Hepatic stellate cell (primary cell): ENCODE data around the gene PTTG2.
"Not testable (repeated sequence)": the region's sequence is repeated elsewhere in the genome, so short reads cannot be mapped to it uniquely, and the experiment has no call there.

Experiments
- DNase-seq: peaks from one replicate; pipeline ENCODE4 v3.0.0; 2011; ENCODE audit warnings: low spot score

The PTTG2 gene

GRCh38 chr4:37956941-37957340 is 3.3 kb upstream of the PTTG2 start:
- DNase-seq: no peak

- DNase-seq: no peak
Measured at GRCh38 chr4:37958932-37959331, 1.3 kb upstream of the PTTG2 start.

- DNase-seq: no peak
Measured at GRCh38 chr4:37960679-37961450, 667 bp downstream of the PTTG2 start.

- no peak for DNase-seq
Measured at GRCh38 chr4:37964734-37965457, 4.7 kb downstream of the PTTG2 start.

- no peak for DNase-seq
Measured at GRCh38 chr4:37966044-37966443, 5.8 kb downstream of the PTTG2 start.

GRCh38 chr4:37967736-37968135 is 7.5 kb downstream of the PTTG2 start:
- peak; percentile 25 for DNase-seq

GRCh38 chr4:37968747-37969146 is 8.5 kb downstream of the PTTG2 start:
- no peak for DNase-seq

GRCh38 chr4:37970702-37971101 is 10.5 kb downstream of the PTTG2 start:
- DNase-seq: peak; percentile 38

- no peak for DNase-seq
Measured at GRCh38 chr4:37971202-37971601, 11.0 kb downstream of the PTTG2 start.

- peak; percentile 41 for DNase-seq
Measured at GRCh38 chr4:37973441-37973840, 13.2 kb downstream of the PTTG2 start.

- DNase-seq: not testable (repeated sequence)
Measured at GRCh38 chr4:37975321-37975822, 15.2 kb downstream of the PTTG2 start.

- DNase-seq: no peak
Measured at GRCh38 chr4:37976507-37976906, 16.3 kb downstream of the PTTG2 start.

- DNase-seq: peak; percentile 65
Measured at GRCh38 chr4:37976991-37977470, 16.8 kb downstream of the PTTG2 start.

GRCh38 chr4:37977471-37978247 is 17.5 kb downstream of the PTTG2 start:
- DNase-seq: peak; percentile 78

- no peak for DNase-seq
Measured at GRCh38 chr4:37978248-37978924, 18.2 kb downstream of the PTTG2 start.

- no peak for DNase-seq
Measured at GRCh38 chr4:37980246-37980645, 20.0 kb downstream of the PTTG2 start.

GRCh38 chr4:37981425-37981824 is 21.2 kb downstream of the PTTG2 start:
- DNase-seq: no peak

GRCh38 chr4:37981844-37982720 is 21.9 kb downstream of the PTTG2 start:
- peak; percentile 52 for DNase-seq

- DNase-seq: no peak
Measured at GRCh38 chr4:37982736-37983135, 22.5 kb downstream of the PTTG2 start.

GRCh38 chr4:37983951-37984350 is 23.8 kb downstream of the PTTG2 start:
- DNase-seq: no peak
